NCI-H2107 treated with DMSO at 0.1 percent for 48 hours (cell line): Measurements from ENCODE around the gene MX2.

ENCODE experiments used
- DNase-seq: peaks from one replicate; lab custom pipeline; 2025; ENCODE audit not compliant: unreplicated experiment; lab: John Stamatoyannopoulos, UW

Gene MX2

GRCh38 chr21:41378849-41379248, 17.0 kb downstream of the MX2 start:
- DNase-seq = no peak

GRCh38 chr21:41379901-41380300, 18.1 kb downstream of the MX2 start:
- no peak for DNase-seq

- DNase-seq = no peak
Observed at GRCh38 chr21:41381731-41382130, 19.9 kb downstream of the MX2 start.

GRCh38 chr21:41387042-41387819, 25.4 kb downstream of the MX2 start:
- no peak for DNase-seq

- DNase-seq = no peak
Observed at GRCh38 chr21:41387824-41388223, 26.0 kb downstream of the MX2 start.

GRCh38 chr21:41388259-41388658, 26.4 kb downstream of the MX2 start:
- DNase-seq = no peak

- no peak for DNase-seq
Observed at GRCh38 chr21:41390043-41390639, 28.3 kb downstream of the MX2 start.

- no peak for DNase-seq
Observed at GRCh38 chr21:41393876-41394465, 32.1 kb downstream of the MX2 start.

GRCh38 chr21:41396558-41397075, 34.8 kb downstream of the MX2 start:
- no peak for DNase-seq

GRCh38 chr21:41397471-41397891, 35.7 kb downstream of the MX2 start:
- no peak for DNase-seq

GRCh38 chr21:41398251-41398650, 36.4 kb downstream of the MX2 start:
- DNase-seq = no peak

- no peak for DNase-seq
Observed at GRCh38 chr21:41398831-41399230, 37.0 kb downstream of the MX2 start.

GRCh38 chr21:41399246-41399800, 37.5 kb downstream of the MX2 start:
- DNase-seq = no peak

- no peak for DNase-seq
Observed at GRCh38 chr21:41402231-41402630, 40.4 kb downstream of the MX2 start.

GRCh38 chr21:41402796-41403195, 41.0 kb downstream of the MX2 start:
- DNase-seq = no peak

GRCh38 chr21:41403331-41403730, 41.5 kb downstream of the MX2 start:
- no peak for DNase-seq

GRCh38 chr21:41403966-41404365, 42.1 kb downstream of the MX2 start:
- no peak for DNase-seq

GRCh38 chr21:41405321-41405720, 43.5 kb downstream of the MX2 start:
- DNase-seq = no peak

GRCh38 chr21:41406340-41406739, 44.5 kb downstream of the MX2 start:
- DNase-seq = no peak

GRCh38 chr21:41407541-41408460, 46.0 kb downstream of the MX2 start:
- no peak for DNase-seq

- no peak for DNase-seq
Observed at GRCh38 chr21:41410361-41410760, 48.5 kb downstream of the MX2 start.
